GM19099 (cell line): ENCODE results near the gene PERM1.

Source experiments
- POLR2A ChIP-seq: IDR thresholded peaks from 3 replicates; pipeline ENCODE4 v1.6.1; 2011; ENCODE audit warnings: low read depth; ENCODE audit not compliant: insufficient read length; ENCODE audit errors: extremely low read depth

Gene PERM1

GRCh38 chr1:938711-939489, 43.0 kb downstream of the PERM1 start:
- TF ChIP-seq POLR2A: no peak

- no peak for TF ChIP-seq POLR2A
Observed at GRCh38 chr1:938088-938683, 43.7 kb downstream of the PERM1 start.

GRCh38 chr1:937521-937920, 44.4 kb downstream of the PERM1 start:
- no peak for TF ChIP-seq POLR2A

- TF ChIP-seq POLR2A: no peak
Observed at GRCh38 chr1:936348-937264, 45.3 kb downstream of the PERM1 start.

- TF ChIP-seq POLR2A: no peak
Observed at GRCh38 chr1:935751-936231, 46.1 kb downstream of the PERM1 start.

GRCh38 chr1:934991-935750, 46.7 kb downstream of the PERM1 start:
- no peak for TF ChIP-seq POLR2A

GRCh38 chr1:933603-933940, 48.3 kb downstream of the PERM1 start:
- no peak for TF ChIP-seq POLR2A

GRCh38 chr1:932776-933602, 48.9 kb downstream of the PERM1 start:
- TF ChIP-seq POLR2A: no peak

GRCh38 chr1:932173-932510, 49.8 kb downstream of the PERM1 start:
- TF ChIP-seq POLR2A: no peak

- no peak for TF ChIP-seq POLR2A
Observed at GRCh38 chr1:931380-932172, 50.3 kb downstream of the PERM1 start.

GRCh38 chr1:930633-931138, 51.2 kb downstream of the PERM1 start:
- TF ChIP-seq POLR2A: no peak

GRCh38 chr1:929712-930632, 51.9 kb downstream of the PERM1 start:
- no peak for TF ChIP-seq POLR2A
